Left lobe of liver (tissue), 2 donors: ENCODE measurements around the gene PPP1R1C. TPM values are rescaled to one million over a fixed set of nuclear protein-coding genes. Genes with fewer than 3 reads are reported as not detected.

Experiments
- ATAC-seq: fragments of 200-7000 bp; cut with Tn5 transposase; one replicate; pipeline ENCODE4 v1.9.1; 2020; ENCODE audit warnings: mild to moderate bottlenecking, moderate library complexity
- DNase-seq: peaks from one replicate; pipeline ENCODE4 v3.0.0-alpha.2; 2020; ENCODE audit warnings: low spot score
- total RNA-seq: library from RNA; stranded (reverse); gene quantifications from one replicate; pipeline ENCODE4 v1.2.1, GENCODE V29; 2021
- donor health status: DM: no; HTN: no; CAD: no; lungs with moderate emphysema.
- donor health status: DM: no; HTN: yes; CAD: no.

The PPP1R1C gene
- total RNA-seq, 1 donor from 2014 or later, result 7.2 TPM

GRCh38 chr2:182097571-182098164 lies 112.0 kb downstream of the PPP1R1C start:
- no peak for DNase-seq
- no peak for ATAC-seq

GRCh38 chr2:182098648-182099047 lies 113.0 kb downstream of the PPP1R1C start:
- DNase-seq, result no peak
- no peak for ATAC-seq

- no peak for ATAC-seq
- DNase-seq, result no peak
Measured at GRCh38 chr2:182101263-182101662, 115.6 kb downstream of the PPP1R1C start.

GRCh38 chr2:182103526-182103925 lies 117.9 kb downstream of the PPP1R1C start:
- ATAC-seq (no peak), DNase-seq (no peak)

GRCh38 chr2:182110347-182110746 lies 124.7 kb downstream of the PPP1R1C start:
- ATAC-seq, result no peak
- no peak for DNase-seq

GRCh38 chr2:182113334-182113733 lies 127.7 kb downstream of the PPP1R1C start:
- DNase-seq (no peak), ATAC-seq (no peak)

GRCh38 chr2:182115258-182115657 lies 129.6 kb downstream of the PPP1R1C start:
- DNase-seq, result no peak
- ATAC-seq, result no peak

- ATAC-seq, result no peak
- no peak for DNase-seq
Measured at GRCh38 chr2:182116774-182117173, 131.1 kb downstream of the PPP1R1C start.

- ATAC-seq, result no peak
- DNase-seq, result no peak
Measured at GRCh38 chr2:182117196-182117595, 131.5 kb downstream of the PPP1R1C start.

- DNase-seq, result no peak
- ATAC-seq, result no peak
Measured at GRCh38 chr2:182128821-182129707, 143.4 kb downstream of the PPP1R1C start.

- ATAC-seq (no peak), DNase-seq (no peak)
Measured at GRCh38 chr2:182132605-182133004, 147.0 kb downstream of the PPP1R1C start.

- no peak for ATAC-seq
- DNase-seq, result no peak
Measured at GRCh38 chr2:182133195-182133891, 147.7 kb downstream of the PPP1R1C start.

- DNase-seq (no peak), ATAC-seq (no peak)
Measured at GRCh38 chr2:182134201-182134600, 148.5 kb downstream of the PPP1R1C start.

- no peak for ATAC-seq
Measured at GRCh38 chr2:182142062-182142461, 156.4 kb downstream of the PPP1R1C start.

GRCh38 chr2:182144041-182144775 lies 158.6 kb downstream of the PPP1R1C start:
- ATAC-seq, result no peak

More at GRCh38 chr2:182142062-182142461, 156.4 kb downstream of the PPP1R1C start:
- DNase-seq, result no peak

GRCh38 chr2:182144776-182145165 lies 159.1 kb downstream of the PPP1R1C start:
- ATAC-seq (peak; percentile 53), DNase-seq (no peak)

More at GRCh38 chr2:182144041-182144775, 158.6 kb downstream of the PPP1R1C start:
- DNase-seq, result no peak

GRCh38 chr2:182148344-182148743 lies 162.7 kb downstream of the PPP1R1C start:
- no peak for DNase-seq
- ATAC-seq, result no peak

GRCh38 chr2:182163878-182164277 lies 178.2 kb downstream of the PPP1R1C start:
- DNase-seq (no peak), ATAC-seq (no peak)

GRCh38 chr2:182164686-182165085 lies 179.0 kb downstream of the PPP1R1C start:
- no peak for DNase-seq
- no peak for ATAC-seq

GRCh38 chr2:182165202-182165601 lies 179.5 kb downstream of the PPP1R1C start:
- no peak for ATAC-seq

GRCh38 chr2:182166406-182166805 lies 180.8 kb downstream of the PPP1R1C start:
- DNase-seq, result no peak
- ATAC-seq, result no peak

More at GRCh38 chr2:182165202-182165601, 179.5 kb downstream of the PPP1R1C start:
- DNase-seq, result no peak
